GM23338 (cell line): ENCODE results near the gene CENPB. TPM values are rescaled to one million over a fixed set of nuclear protein-coding genes. Genes with fewer than 3 reads are reported as not detected.

Experiments used
- ATAC-seq: fragments of 200-7000 bp; cut with Tn5 transposase; 3 replicates; pipeline ENCODE4 v1.9.1; 2020
- DNase-seq: peaks from one replicate; pipeline ENCODE4 v3.0.0-alpha.2; 2015; ENCODE audit warnings: low spot score
- H2AFZ ChIP-seq: fragments of 200-600 bp; sonication (generic); 2 replicates; pipeline ENCODE4 v1.8.0; 2016; ENCODE audit warnings: antibody characterized with exemption, mild to moderate bottlenecking, moderate library complexity
- H3F3A ChIP-seq: fragments of 200-600 bp; sonication (generic); replicated peaks from 2 replicates; pipeline ENCODE4 v1.8.0; 2017; ENCODE audit warnings: antibody characterized with exemption, mixed run types, low read depth
- H3K27ac ChIP-seq: fragments of 200-600 bp; sonication (generic); 2 replicates; pipeline ENCODE4 v1.6.1; 2016; ENCODE audit warnings: low read depth
- H3K27me3 ChIP-seq: fragments of 200-600 bp; sonication (generic); 2 replicates; pipeline ENCODE4 v1.8.0; 2016; ENCODE audit warnings: mild to moderate bottlenecking, mixed run types, moderate library complexity; ENCODE audit not compliant: insufficient read depth
- H3K36me3 ChIP-seq: fragments of 200-600 bp; sonication (generic); 2 replicates; pipeline ENCODE4 v1.8.0; 2016; ENCODE audit warnings: mild to moderate bottlenecking; ENCODE audit not compliant: insufficient read depth
- H3K4me1 ChIP-seq: fragments of 200-600 bp; sonication (generic); 2 replicates; pipeline ENCODE4 v1.8.0; 2016; ENCODE audit warnings: mild to moderate bottlenecking, moderate library complexity; ENCODE audit not compliant: insufficient read depth
- H3K4me2 ChIP-seq: fragments of 200-600 bp; sonication (generic); 2 replicates; pipeline ENCODE4 v1.7.1; 2017; ENCODE audit warnings: mixed run types
- H3K4me3 ChIP-seq: fragments of 200-600 bp; sonication (generic); 2 replicates; pipeline ENCODE4 v1.6.1; 2016; ENCODE audit warnings: mixed run types
- H3K79me2 ChIP-seq: fragments of 200-600 bp; sonication (generic); replicated peaks from 2 replicates; pipeline ENCODE4 v1.8.0; 2017; ENCODE audit warnings: mild to moderate bottlenecking; ENCODE audit not compliant: insufficient read depth
- H3K9me2 ChIP-seq: fragments of 200-600 bp; sonication (generic); 2 replicates; pipeline ENCODE4 v1.8.0; 2017; ENCODE audit not compliant: insufficient read depth
- H4K20me1 ChIP-seq: fragments of 200-600 bp; sonication (generic); replicated peaks from 2 replicates; pipeline ENCODE4 v1.8.0; 2017; ENCODE audit warnings: mild to moderate bottlenecking; ENCODE audit not compliant: insufficient read depth
- H3K27ac Mint-ChIP-seq: 2 replicates; pipeline ENCODE4 v1.8.0; 2020; ENCODE audit warnings: inconsistent platforms, mild to moderate bottlenecking, moderate library complexity, mixed read lengths
- H3K27me3 Mint-ChIP-seq: 3 replicates; pipeline ENCODE4 v1.8.0; 2022; ENCODE audit warnings: low read depth, mild to moderate bottlenecking, moderate library complexity, mixed read lengths, inconsistent platforms; ENCODE audit not compliant: insufficient read depth, poor library complexity
- H3K36me3 Mint-ChIP-seq: 3 replicates; pipeline ENCODE4 v1.8.0; 2021; ENCODE audit warnings: low read depth, mild to moderate bottlenecking, inconsistent platforms, moderate library complexity, mixed read lengths
- H3K4me1 Mint-ChIP-seq: 3 replicates; pipeline ENCODE4 v1.8.0; 2020; ENCODE audit warnings: mild to moderate bottlenecking, inconsistent platforms, mixed read lengths
- H3K4me3 Mint-ChIP-seq: 3 replicates; pipeline ENCODE4 v1.8.0; 2021; ENCODE audit warnings: moderate library complexity, mild to moderate bottlenecking, inconsistent platforms, mixed read lengths
- H3K9me3 Mint-ChIP-seq: 3 replicates; pipeline ENCODE4 v1.8.0; 2020; ENCODE audit warnings: moderate library complexity, mild to moderate bottlenecking, inconsistent platforms, mixed read lengths
- CREB1 ChIP-seq: fragments of 250-450 bp; sonication (Bioruptor Pico); IDR thresholded peaks from 2 replicates; pipeline ENCODE4 v1.5.0; 2020; ENCODE audit warnings: low read depth, mild to moderate bottlenecking, moderate library complexity
- CTCF ChIP-seq, 2 experiments: fragments of 200-600 bp in 1 of 2; sonication (generic) in 1 of 2; conservative IDR thresholded peaks; 2 replicates each; pipeline versions ENCODE4 v1.5.1 to v1.6.1; 2016 to 2017; ENCODE audit warnings: antibody characterized with exemption in 2 of 2, low read depth in 2 of 2, mild to moderate bottlenecking in 2 of 2, moderate library complexity in 1 of 2
- ETS1 ChIP-seq: IDR thresholded peaks from 2 replicates; pipeline ENCODE4 v1.6.1; 2016; ENCODE audit warnings: antibody characterized with exemption
- JUNB ChIP-seq: IDR thresholded peaks from one replicate; pipeline ENCODE4 v1.6.1; 2016; ENCODE audit warnings: antibody characterized with exemption; ENCODE audit not compliant: unreplicated experiment
- POLR2AphosphoS5 ChIP-seq: IDR thresholded peaks from 2 replicates; pipeline ENCODE4 v1.6.1; 2016; ENCODE audit warnings: antibody characterized with exemption, low read depth
- REST ChIP-seq: IDR thresholded peaks from one replicate; pipeline ENCODE4 v1.6.1; 2018; ENCODE audit warnings: antibody characterized with exemption; ENCODE audit not compliant: unreplicated experiment
- polyA plus RNA-seq: library from polyadenylated mRNA; unstranded; fragments of >200 nt; fragmentation: Nextera tagmentation; extraction: Ambion mirVana; gene quantifications from 2 replicates; pipeline ENCODE4 v1.2.1, GENCODE V29; 2016
- total RNA-seq: library from RNA; depleted of rRNA; stranded (reverse); fragments of >200 nt; shearing (Covaris generic); gene quantifications from 2 replicates; pipeline ENCODE4 v1.2.3, GENCODE V29; 2014

CENPB gene
- total and polyA plus RNA-seq, 2 experiments from 2014 or later = 10.8 to 52.1 TPM

- no peaks in the 10 kb centered on the region for H3K79me2 ChIP-seq
- no peaks in the 10 kb centered on the region for H3K4me1 ChIP-seq
- H3K36me3 ChIP-seq = no peaks in the 10 kb centered on the region
- no peak overlapping the region for H3K27ac Mint-ChIP-seq
- no peak overlapping the region for H3K4me2 ChIP-seq
- H3F3A ChIP-seq = peaks cover 4% of the 10 kb centered on the region; the same call in 1 of the 2 replicates
- H3K4me3 ChIP-seq = no peak overlapping the region
- ATAC-seq = peak; percentile 71
- peak; percentile 54 for DNase-seq
- no peaks in the 10 kb centered on the region for H3K9me3 Mint-ChIP-seq
- no peaks in the 10 kb centered on the region; the same call in 1 of the 3 replicates for H3K36me3 Mint-ChIP-seq
- H3K27me3 Mint-ChIP-seq = peaks cover 5% of the 10 kb centered on the region
- TF ChIP-seq JUNB = no peak
- peak; percentile 3 to 51; a peak in 2 of 4 replicates for TF ChIP-seq CTCF (conservative IDR thresholded peaks at IDR 0.05; ENCODE audit: low read depth in 2 of 2)
- no peak overlapping the region for H3K4me3 Mint-ChIP-seq
- H2AFZ ChIP-seq = no peak overlapping the region
- no peaks in the 10 kb centered on the region for H3K9me2 ChIP-seq
- H3K27ac ChIP-seq = 0 out of 2 replicates have a peak overlapping the region, but pooled peaks have one; percentile 39
- no peaks in the 10 kb centered on the region for H4K20me1 ChIP-seq
- H3K27me3 ChIP-seq = no peaks in the 10 kb centered on the region
- H3K4me1 Mint-ChIP-seq = peaks cover 5% of the 10 kb centered on the region; the same call in 2 of the 3 replicates
These were observed 39.0 kb upstream of the CENPB start for GRCh38 chr20:3825526-3825925.

- H3K9me2 ChIP-seq = no peaks in the 10 kb centered on the region
- no peak for ATAC-seq
- no peak overlapping the region for H3K27ac Mint-ChIP-seq
- no peak for TF ChIP-seq JUNB
- TF ChIP-seq ETS1 = no peak
- no peak for TF ChIP-seq REST
- TF ChIP-seq POLR2AphosphoS5 = no peak
- TF ChIP-seq CTCF (conservative IDR thresholded peaks at IDR 0.05; ENCODE audit: low read depth in 2 of 2) = no peak
- no peak for TF ChIP-seq CREB1 (CRISPR knock-in tag)
These were observed 37.3 kb upstream of the CENPB start for GRCh38 chr20:3823881-3824280.

More at GRCh38 chr20:3823881-3824280, 37.3 kb upstream of the CENPB start:
- H3K36me3 ChIP-seq = no peaks in the 10 kb centered on the region
- H3K4me3 ChIP-seq = no peak overlapping the region
- no peaks in the 10 kb centered on the region for H3K79me2 ChIP-seq
- Mint-ChIP-seq H3K36me3 (no peaks in the 10 kb centered on the region; the same call in 1 of the 3 replicates), H3K27me3 (peaks cover 5% of the 10 kb centered on the region), H3K4me3 (no peak overlapping the region), H3K4me1 (peaks cover 9% of the 10 kb centered on the region), H3K9me3 (no peaks in the 10 kb centered on the region)
- H4K20me1 ChIP-seq = no peaks in the 10 kb centered on the region
- DNase-seq = no peak
- no peaks in the 10 kb centered on the region for H3K27me3 ChIP-seq
- peaks cover 4% of the 10 kb centered on the region; the same call in 1 of the 2 replicates for H3F3A ChIP-seq
- no peak overlapping the region for H3K27ac ChIP-seq
- H3K4me1 ChIP-seq = peaks cover 4% of the 10 kb centered on the region; the same call in 1 of the 2 replicates
- H3K4me2 ChIP-seq = no peak overlapping the region
- H2AFZ ChIP-seq = no peak overlapping the region
